ENCODE results near the gene ODF2.
"Not testable (repeated sequence)": the region's sequence is repeated elsewhere in the genome, so short reads cannot be mapped to it uniquely, and the experiment has no call there.

The ODF2 gene

GRCh38 chr9:128455849-128456612 is at the start of gene ODF2:
Gene ODF2 (plus strand): TSS chr9:128456006. CDS start chr9:128456092, 86 bp downstream.
- peak; percentile 89 for DNase-seq (ENCODE audit: low read depth in 2 of 2)

- DNase-seq (ENCODE audit: low read depth in 2 of 2) = no peak
These were observed 48.9 kb upstream of the ODF2 start for GRCh38 chr9:128406848-128407391.

DNA sequence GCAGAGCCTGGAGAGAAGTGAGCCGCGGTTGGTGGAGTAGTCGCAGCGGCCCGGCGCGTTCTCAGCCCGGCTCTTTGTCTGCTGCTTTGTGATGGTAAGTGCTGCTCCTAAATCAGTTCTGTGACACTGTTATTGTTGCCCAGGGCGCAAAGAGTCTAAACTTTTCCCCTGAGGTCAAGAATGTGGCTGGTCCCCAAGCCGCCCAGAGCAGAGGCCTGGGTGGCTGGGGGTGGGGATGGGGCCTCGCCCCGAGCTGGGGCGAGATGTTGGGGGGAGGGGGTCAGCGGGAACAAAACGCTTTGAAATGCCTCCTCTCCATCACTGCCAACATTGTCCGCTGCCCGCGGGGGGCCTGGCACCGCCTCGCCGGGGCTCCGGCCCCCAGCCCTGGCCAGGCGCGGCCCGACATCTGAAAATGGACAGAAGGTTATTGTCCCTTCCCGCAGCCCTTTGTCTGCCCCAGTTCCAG is 46.8 kb upstream of the ODF2 start:
- no peak for DNase-seq (ENCODE audit: low read depth in 2 of 2)

- DNase-seq (ENCODE audit: low read depth in 2 of 2) = no peak
These were observed 46.4 kb upstream of the ODF2 start for GRCh38 chr9:128409450-128409849.

- DNase-seq (ENCODE audit: low read depth in 2 of 2) = no peak
These were observed 45.8 kb upstream of the ODF2 start for GRCh38 chr9:128409978-128410377.

GRCh38 chr9:128411364-128412119 is 44.3 kb upstream of the ODF2 start:
- no peak for DNase-seq (ENCODE audit: low read depth in 2 of 2)

DNA sequence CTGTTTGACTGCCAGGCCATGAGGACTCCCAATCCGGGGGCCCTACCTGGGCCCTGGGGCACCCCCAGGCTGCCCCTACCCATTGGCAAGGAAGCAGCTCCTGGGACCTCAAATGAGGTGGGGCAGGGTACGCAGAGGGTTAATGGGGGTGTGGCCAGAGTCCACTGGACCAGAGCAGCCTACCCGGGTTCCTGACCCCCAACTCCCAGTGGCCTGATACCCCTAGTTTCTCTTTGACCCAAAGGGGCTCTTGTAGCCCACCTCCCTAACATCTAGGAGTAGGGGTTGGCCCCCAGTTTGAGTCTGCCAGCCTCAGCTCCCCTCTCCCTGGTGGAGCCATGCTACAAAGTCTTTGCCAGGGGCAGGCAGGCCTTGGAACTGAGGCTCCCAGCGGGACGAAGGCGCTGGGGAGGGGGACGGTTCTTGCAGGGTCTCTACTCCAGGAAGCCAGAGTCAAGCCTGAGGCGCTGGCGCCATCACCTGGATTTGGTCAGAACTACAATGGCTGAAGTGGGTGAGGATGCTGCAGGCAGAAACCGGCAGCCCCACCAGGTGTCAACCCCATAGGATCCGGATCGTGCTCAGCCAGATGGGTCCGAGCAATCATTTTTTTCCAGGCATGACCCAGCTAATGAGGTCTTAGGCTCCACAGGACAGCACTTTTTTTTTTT is 43.6 kb upstream of the ODF2 start:
- DNase-seq (ENCODE audit: low read depth in 2 of 2) = no peak

DNA sequence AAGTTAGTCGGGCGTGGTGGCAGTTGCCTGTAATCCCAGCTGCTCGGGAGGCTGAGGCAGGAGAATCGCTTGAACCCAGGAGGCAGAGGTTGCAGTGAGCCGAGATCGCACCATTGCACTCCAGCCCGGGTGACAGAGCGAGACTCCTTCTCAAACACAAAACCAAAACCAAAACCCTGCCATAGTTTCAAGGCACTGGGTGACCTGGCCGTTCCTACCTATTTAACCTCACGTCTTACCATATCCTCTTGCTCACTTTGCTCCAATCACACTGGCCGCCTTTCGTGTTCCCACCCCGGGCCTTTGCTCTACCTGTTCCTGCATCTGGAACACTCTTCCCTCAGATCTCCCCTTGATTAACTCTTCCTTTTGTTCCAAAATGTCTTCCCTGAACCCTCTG is 42.1 kb upstream of the ODF2 start:
- not testable (repeated sequence) for DNase-seq (ENCODE audit: low read depth in 2 of 2)

- no peak for DNase-seq (ENCODE audit: low read depth in 2 of 2)
These were observed 41.3 kb upstream of the ODF2 start for GRCh38 chr9:128414461-128414860.

GRCh38 chr9:128415281-128415680 is 40.5 kb upstream of the ODF2 start:
- no peak for DNase-seq (ENCODE audit: low read depth in 2 of 2)

GRCh38 chr9:128416014-128416413 is 39.8 kb upstream of the ODF2 start:
- DNase-seq (ENCODE audit: low read depth in 2 of 2) = no peak

DNA sequence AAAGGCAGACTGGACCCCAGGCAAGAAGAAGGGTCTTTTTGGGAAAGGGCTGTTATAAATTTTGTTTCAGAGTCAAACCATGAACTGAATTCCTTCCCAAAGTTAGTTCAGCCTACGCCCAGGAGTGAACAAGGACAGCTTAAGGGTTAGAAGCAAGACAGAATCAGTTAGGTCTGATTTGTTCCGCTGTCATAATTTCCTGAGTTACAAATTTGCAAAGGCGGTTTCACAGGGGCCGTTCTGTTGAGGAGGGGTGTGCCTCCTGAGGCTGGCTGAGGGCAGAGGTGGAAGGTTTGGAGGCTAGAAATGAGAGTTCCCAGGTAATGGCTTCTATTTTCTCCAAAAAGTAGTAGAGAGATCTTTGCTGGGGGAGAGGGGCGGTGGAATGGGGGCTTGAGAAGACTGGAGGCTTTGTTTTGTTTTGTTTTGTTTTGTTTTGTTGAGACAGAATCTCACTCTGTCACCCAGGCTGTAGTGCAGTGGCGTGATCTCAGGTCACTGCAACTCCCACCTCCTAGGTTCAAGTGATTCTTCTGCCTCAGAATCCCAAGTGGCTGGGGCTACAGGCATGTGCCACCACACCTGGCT is 39.3 kb upstream of the ODF2 start:
- no peak for DNase-seq (ENCODE audit: low read depth in 2 of 2)

GRCh38 chr9:128419061-128419925 is 36.5 kb upstream of the ODF2 start:
- no peak for DNase-seq (ENCODE audit: low read depth in 2 of 2)

DNA sequence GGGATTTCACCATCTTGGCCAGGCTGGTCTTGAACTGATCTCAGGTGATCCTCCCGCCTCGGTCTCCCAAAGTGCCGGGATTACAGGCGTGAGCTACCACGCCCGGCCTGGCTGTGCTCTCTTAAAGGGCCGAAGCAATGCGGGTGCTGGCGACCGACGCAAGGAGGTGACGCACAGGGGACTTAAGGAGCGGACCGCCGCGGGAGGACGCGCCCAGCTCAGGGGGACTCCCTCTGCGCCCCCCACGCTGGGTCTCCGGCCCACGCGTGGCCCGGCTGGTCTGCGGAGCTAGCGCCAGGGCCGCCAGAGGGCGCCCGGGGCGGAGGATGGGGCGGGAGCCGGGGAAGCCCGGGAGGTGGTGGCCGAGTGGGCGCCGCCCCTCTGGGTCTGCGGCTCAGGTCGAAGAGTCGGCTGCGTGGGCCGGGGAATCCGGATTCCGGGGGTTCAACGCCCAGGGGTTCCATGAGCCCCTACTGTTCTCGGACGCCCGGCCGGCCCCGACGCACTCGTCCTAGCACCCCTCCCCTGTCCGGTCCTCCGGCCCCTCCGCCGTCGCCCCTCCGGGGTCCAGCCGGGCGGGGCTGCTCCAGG is 35.7 kb upstream of the ODF2 start:
- DNase-seq (ENCODE audit: low read depth in 2 of 2) = no peak

DNA sequence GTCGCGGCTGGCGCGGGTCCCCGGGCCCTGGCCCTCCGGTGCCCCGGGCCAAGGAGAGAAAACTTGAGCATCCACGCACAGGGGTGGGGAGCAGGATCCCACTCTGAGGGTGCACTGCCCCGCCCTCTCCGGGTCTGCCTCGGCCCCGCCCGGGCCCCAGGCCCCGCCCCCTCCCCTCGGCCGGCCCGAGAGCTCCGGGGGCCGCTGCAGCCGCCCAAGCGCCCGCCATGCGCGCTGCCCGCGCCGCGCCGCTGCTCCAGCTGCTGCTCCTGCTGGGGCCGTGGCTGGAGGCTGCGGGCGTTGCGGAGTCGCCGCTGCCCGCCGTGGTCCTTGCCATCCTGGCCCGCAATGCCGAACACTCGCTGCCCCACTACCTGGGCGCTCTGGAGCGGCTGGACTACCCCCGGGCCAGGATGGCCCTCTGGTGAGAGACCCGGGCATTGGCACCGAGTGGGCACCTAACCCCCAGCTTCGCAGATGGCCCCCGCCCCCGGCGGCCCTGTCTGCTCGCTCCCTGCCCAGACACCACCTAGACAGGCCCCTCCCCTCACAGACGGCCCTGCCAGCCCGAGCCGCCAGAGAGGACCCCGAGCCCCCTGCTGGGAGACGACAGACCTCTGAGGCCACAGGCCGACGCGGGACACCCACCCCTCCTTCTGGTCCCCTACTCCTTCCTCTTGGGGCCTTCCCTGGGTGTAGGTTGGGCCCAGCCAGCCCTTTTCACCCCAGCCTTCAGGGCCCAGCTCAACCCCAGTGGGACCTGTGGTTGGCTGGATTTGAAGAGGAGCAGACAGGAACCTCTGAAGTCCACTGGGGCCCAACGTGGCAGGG is 34.9 kb upstream of the ODF2 start, which contains the start of gene CERCAM:
Gene CERCAM, plus strand, starts transcription at position 207 of the 831 bp plus-strand sequence. Its CDS starts 21 bp downstream, at position 228.
- no peak for DNase-seq (ENCODE audit: low read depth in 2 of 2)

DNA sequence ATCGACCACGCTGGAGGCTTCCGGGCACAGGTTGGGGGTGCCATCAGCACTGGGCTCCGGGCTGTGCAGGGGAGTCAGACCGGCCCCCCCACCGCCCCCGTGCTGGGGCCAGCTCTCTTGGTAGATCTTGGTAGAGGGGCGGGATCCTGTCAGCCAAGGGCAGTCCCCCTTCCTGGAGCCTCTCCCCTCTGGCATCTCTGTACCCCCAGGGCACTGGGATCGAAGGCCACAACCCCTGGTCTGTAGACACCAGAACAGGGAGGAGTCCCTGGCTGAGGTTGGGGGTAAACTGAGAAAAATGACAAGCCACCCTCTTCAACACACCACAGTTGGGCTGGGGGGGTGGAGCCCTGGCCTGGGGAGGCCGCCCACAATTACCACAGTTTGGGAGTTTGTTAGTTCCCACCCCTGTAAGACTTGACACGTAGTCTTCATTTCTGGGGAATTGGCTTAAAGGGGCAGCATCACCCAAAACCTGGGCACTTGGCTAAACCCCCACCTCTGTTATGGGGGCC is 34.3 kb upstream of the ODF2 start:
- no peak for DNase-seq (ENCODE audit: low read depth in 2 of 2)

GRCh38 chr9:128422022-128422782 is 33.6 kb upstream of the ODF2 start:
- DNase-seq (ENCODE audit: low read depth in 2 of 2) = not testable (repeated sequence)

GRCh38 chr9:128422783-128423150 is 33.0 kb upstream of the ODF2 start:
- DNase-seq (ENCODE audit: low read depth in 2 of 2) = no peak

Measured in fibroblast of skin of left quadriceps (primary cell).